HFFc6 (cell line): ENCODE measurements around the gene RRAGA. TPM values are rescaled to one million over a fixed set of nuclear protein-coding genes. Genes with fewer than 3 reads are reported as not detected.

Source experiments
- DNase-seq: peaks from one replicate; pipeline ENCODE4 v3.0.0-alpha.2; 2018
- H3K27ac Mint-ChIP-seq: 2 replicates; pipeline ENCODE4 v1.8.0; 2020; ENCODE audit warnings: mild to moderate bottlenecking, mixed read lengths
- H3K27me3 Mint-ChIP-seq: 2 replicates; pipeline ENCODE4 v1.8.0; 2021; ENCODE audit warnings: mild to moderate bottlenecking, moderate library complexity, mixed read lengths; ENCODE audit not compliant: insufficient read depth
- H3K36me3 Mint-ChIP-seq: 2 replicates; pipeline ENCODE4 v1.8.0; 2021; ENCODE audit warnings: low read depth, mixed read lengths
- H3K4me1 Mint-ChIP-seq: 2 replicates; pipeline ENCODE4 v1.8.0; 2020; ENCODE audit warnings: low read depth, mixed read lengths
- H3K4me3 Mint-ChIP-seq: 2 replicates; pipeline ENCODE4 v1.8.0; 2020; ENCODE audit warnings: mild to moderate bottlenecking, moderate library complexity, mixed read lengths
- H3K9me3 Mint-ChIP-seq: 2 replicates; pipeline ENCODE4 v1.8.0; 2020; ENCODE audit warnings: mild to moderate bottlenecking, mixed read lengths
- CTCF ChIP-seq: fragments of 200-600 bp; sonication (generic); IDR thresholded peaks from 2 replicates; pipeline ENCODE4 v1.5.0; 2021; ENCODE audit warnings: antibody characterized with exemption, mild to moderate bottlenecking
- total RNA-seq, 6 experiments: library from RNA; stranded (reverse); fragmentation: NEBNext Ultra II Directional; extraction: Animal tissue kit (Norgen Biotek cat#: 25700); gene quantifications; 2 replicates in 1 of 6; 3 replicates in 5 of 6; pipeline ENCODE4 v1.2.3, GENCODE V29; 2021

The RRAGA gene
- total RNA-seq, 6 experiments from 2014 or later: 130 to 158 (median 148) TPM

- Mint-ChIP-seq H3K27me3 (peaks cover 12% of the 10 kb centered on the region; the same call in 1 of the 2 replicates), H3K27ac (no peak overlapping the region), H3K9me3 (peaks cover 8% of the 10 kb centered on the region; the same call in 1 of the 2 replicates), H3K4me1 (no peaks in the 10 kb centered on the region), H3K36me3 (no peaks in the 10 kb centered on the region), H3K4me3 (no peak overlapping the region)
- no peak for DNase-seq
- TF ChIP-seq CTCF: no peak
Observed at GRCh38 chr9:19022206-19022605, 27.0 kb upstream of the RRAGA start.

- peaks cover 12% of the 10 kb centered on the region; the same call in 1 of the 2 replicates for H3K27me3 Mint-ChIP-seq
- no peak for DNase-seq
- no peak overlapping the region for H3K4me3 Mint-ChIP-seq
- H3K27ac Mint-ChIP-seq: no peak overlapping the region
- H3K4me1 Mint-ChIP-seq: no peaks in the 10 kb centered on the region
- H3K36me3 Mint-ChIP-seq: no peaks in the 10 kb centered on the region
- TF ChIP-seq CTCF: no peak
- peaks cover 8% of the 10 kb centered on the region; the same call in 1 of the 2 replicates for H3K9me3 Mint-ChIP-seq
Observed at GRCh38 chr9:19023078-19023477, 26.1 kb upstream of the RRAGA start.

- Mint-ChIP-seq H3K27ac (no peak overlapping the region), H3K4me3 (no peak overlapping the region), H3K4me1 (peaks cover 25% of the 10 kb centered on the region), H3K27me3 (peaks cover 5% of the 10 kb centered on the region; the same call in 1 of the 2 replicates), H3K36me3 (no peaks in the 10 kb centered on the region), H3K9me3 (peaks cover 7% of the 10 kb centered on the region; the same call in 1 of the 2 replicates)
- no peak for TF ChIP-seq CTCF
- DNase-seq: no peak
Observed at GRCh38 chr9:19026375-19026774, 22.9 kb upstream of the RRAGA start.

GRCh38 chr9:19027825-19028224, 21.4 kb upstream of the RRAGA start:
- no peak overlapping the region for H3K27ac Mint-ChIP-seq
- H3K4me1 Mint-ChIP-seq: peaks cover 25% of the 10 kb centered on the region
- no peaks in the 10 kb centered on the region for H3K9me3 Mint-ChIP-seq
- DNase-seq: no peak
- H3K4me3 Mint-ChIP-seq: no peak overlapping the region
- H3K36me3 Mint-ChIP-seq: no peaks in the 10 kb centered on the region
- TF ChIP-seq CTCF: no peak
- peaks cover 1% of the 10 kb centered on the region; the same call in 1 of the 2 replicates for H3K27me3 Mint-ChIP-seq

GRCh38 chr9:19028835-19029451, 20.3 kb upstream of the RRAGA start:
- peaks cover 25% of the 10 kb centered on the region for H3K4me1 Mint-ChIP-seq
- peak; percentile 64 for DNase-seq
- H3K27me3 Mint-ChIP-seq: no peaks in the 10 kb centered on the region; the same call in 1 of the 2 replicates
- peak; percentile 94 for TF ChIP-seq CTCF
- H3K4me3 Mint-ChIP-seq: no peak overlapping the region
- no peak overlapping the region for H3K27ac Mint-ChIP-seq
- no peaks in the 10 kb centered on the region for H3K9me3 Mint-ChIP-seq
- H3K36me3 Mint-ChIP-seq: no peaks in the 10 kb centered on the region
